HG03039 (cell line): ENCODE measurements around the gene SETBP1.
A peak's percentile ranks its signal among the peaks of the same experiment; 100 is the strongest.

Source experiments
- ATAC-seq: cut with Tn5 transposase; IDR thresholded peaks from one replicate; pipeline ENCODE4 v1.9.1; 2021; ENCODE audit warnings: mild to moderate bottlenecking, moderate library complexity; ENCODE audit not compliant: unreplicated experiment

Gene SETBP1

GRCh38 chr18:44754567-44754966 is 73.9 kb downstream of the SETBP1 start:
- no peak for ATAC-seq

GRCh38 chr18:44758861-44759631 is 78.4 kb downstream of the SETBP1 start:
- ATAC-seq = peak; percentile 92

- peak; percentile 41 for ATAC-seq
These were observed 79.2 kb downstream of the SETBP1 start for GRCh38 chr18:44759925-44760342.

GRCh38 chr18:44761812-44762211 is 81.1 kb downstream of the SETBP1 start:
- ATAC-seq = no peak

- no peak for ATAC-seq
These were observed 82.6 kb downstream of the SETBP1 start for GRCh38 chr18:44763327-44763726.

- no peak for ATAC-seq
These were observed 84.2 kb downstream of the SETBP1 start for GRCh38 chr18:44764863-44765262.

GRCh38 chr18:44765456-44765855 is 84.8 kb downstream of the SETBP1 start:
- no peak for ATAC-seq

GRCh38 chr18:44766450-44766849 is 85.8 kb downstream of the SETBP1 start:
- no peak for ATAC-seq

- no peak for ATAC-seq
These were observed 87.1 kb downstream of the SETBP1 start for GRCh38 chr18:44767807-44768206.

GRCh38 chr18:44770641-44771040 is 90.0 kb downstream of the SETBP1 start:
- no peak for ATAC-seq

GRCh38 chr18:44771572-44771955 is 90.9 kb downstream of the SETBP1 start:
- ATAC-seq = no peak

GRCh38 chr18:44771956-44772917 is 91.5 kb downstream of the SETBP1 start:
- ATAC-seq = no peak

- no peak for ATAC-seq
These were observed 93.0 kb downstream of the SETBP1 start for GRCh38 chr18:44773640-44774155.

GRCh38 chr18:44774191-44774590 is 93.5 kb downstream of the SETBP1 start:
- ATAC-seq = no peak

- ATAC-seq = no peak
These were observed 96.9 kb downstream of the SETBP1 start for GRCh38 chr18:44777457-44778192.

- ATAC-seq = no peak
These were observed 98.1 kb downstream of the SETBP1 start for GRCh38 chr18:44778788-44779187.

GRCh38 chr18:44779753-44780292 is 99.1 kb downstream of the SETBP1 start:
- ATAC-seq = no peak

GRCh38 chr18:44781886-44782285 is 101.2 kb downstream of the SETBP1 start:
- no peak for ATAC-seq

- no peak for ATAC-seq
These were observed 101.9 kb downstream of the SETBP1 start for GRCh38 chr18:44782617-44783016.

- no peak for ATAC-seq
These were observed 102.7 kb downstream of the SETBP1 start for GRCh38 chr18:44783371-44783770.

GRCh38 chr18:44786257-44786656 is 105.6 kb downstream of the SETBP1 start:
- peak; percentile 33 for ATAC-seq
